ENCODE measurements around the gene PACSIN1.

PACSIN1 gene

DNA sequence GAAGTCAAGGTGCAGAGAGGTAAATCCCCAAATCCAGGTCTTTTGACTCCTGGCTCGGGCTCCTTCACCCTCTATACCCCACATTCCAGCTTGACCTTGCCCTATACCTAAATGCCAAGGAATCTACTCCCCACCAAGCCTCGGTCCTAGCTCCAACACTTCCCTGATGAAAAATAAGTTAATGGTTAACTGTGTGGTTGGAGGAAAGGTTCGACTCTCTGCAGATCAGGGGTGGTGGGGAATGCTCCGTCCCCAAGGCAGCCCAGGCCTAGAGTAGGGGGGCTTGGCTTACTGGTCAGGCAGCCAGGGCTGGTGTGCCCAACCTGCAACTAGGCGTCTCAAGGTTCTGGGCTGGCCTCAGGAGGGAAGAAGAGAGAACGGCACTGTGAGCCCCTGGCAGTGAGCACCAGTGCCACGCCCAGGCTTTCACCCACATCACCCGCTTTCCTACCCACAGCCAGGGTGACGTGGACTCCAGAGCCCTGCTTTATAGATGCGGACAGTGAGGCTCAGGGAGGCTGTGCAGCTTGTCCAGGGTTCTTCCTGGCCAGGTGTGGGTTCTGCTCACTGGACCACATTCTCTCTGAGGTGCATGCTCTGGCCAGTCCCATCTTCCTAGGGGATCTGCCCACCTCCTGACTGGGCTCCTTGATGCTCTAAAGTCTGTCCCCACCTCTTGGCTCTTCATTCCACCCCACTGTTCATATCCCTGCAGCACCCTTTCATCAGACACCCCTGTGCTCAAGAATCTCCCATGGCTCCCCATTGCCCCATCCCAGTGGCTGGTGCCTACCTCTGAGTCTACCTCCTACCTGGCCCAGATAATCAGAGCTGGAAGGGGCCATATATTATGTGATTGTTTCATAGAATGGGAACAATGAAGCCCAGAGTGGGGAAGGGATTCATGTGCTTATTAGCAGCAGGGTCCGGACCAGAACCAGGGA, 82.1 kb downstream of the PACSIN1 start:
- no peak for DNase-seq

DNA sequence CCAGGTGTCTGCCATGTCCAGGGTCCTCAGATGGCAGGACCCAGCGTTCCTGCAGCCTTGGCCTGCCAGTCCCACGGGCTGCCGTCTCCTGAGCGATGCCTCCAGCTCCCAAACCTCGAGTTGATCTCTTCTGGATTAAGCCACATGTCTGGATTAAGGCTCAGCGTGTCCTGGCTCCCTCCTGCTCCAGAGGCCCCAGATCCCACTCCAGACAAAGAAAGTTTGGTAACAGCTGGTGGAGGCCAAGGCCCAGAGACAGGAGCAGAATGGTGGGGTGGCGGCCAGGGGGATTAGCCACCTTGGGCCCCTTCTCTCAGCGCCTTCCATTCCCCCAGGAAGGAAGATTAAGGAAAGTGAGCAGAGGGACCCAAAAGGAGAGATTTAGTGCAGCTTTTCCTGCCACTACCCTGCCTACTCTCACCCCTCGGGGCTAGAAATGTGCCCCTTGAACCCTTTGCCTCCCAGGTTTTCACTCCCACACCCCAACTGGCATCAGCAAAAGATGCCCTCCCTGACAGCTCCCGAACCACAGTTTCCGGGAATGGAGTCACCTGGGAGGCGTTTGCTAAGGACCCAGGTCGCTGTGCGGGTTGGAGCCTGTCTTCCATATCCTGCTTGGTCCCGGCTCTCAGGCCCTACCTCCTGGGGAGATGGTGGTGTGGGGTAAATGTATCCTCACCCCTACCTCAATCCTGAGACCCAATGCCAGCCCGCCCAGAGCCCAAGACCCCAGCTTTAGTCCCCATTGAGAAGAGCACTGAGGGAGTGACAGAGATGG, 83.3 kb downstream of the PACSIN1 start:
- DNase-seq, result no peak

DNA sequence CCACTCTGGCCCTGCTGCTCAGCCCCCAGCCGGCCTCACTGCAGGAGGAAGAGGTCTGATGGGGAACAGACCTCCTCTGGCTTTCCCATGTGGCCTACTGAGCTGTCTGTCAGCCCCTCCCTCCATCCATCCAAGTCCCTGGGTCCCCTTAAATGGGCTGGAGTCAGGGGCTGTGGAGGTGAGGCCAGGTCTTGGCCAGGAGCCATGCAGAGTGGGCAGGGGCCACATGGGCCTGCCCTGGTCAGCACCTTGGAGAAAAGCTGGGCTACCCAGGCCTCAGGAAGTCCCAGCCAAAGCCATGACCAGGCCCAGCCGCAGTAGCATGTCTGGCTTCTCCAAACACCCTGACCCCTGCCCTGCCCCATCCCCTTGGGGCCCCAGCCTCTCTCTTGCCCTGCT, 83.9 kb downstream of the PACSIN1 start:
- no peak for DNase-seq

DNA sequence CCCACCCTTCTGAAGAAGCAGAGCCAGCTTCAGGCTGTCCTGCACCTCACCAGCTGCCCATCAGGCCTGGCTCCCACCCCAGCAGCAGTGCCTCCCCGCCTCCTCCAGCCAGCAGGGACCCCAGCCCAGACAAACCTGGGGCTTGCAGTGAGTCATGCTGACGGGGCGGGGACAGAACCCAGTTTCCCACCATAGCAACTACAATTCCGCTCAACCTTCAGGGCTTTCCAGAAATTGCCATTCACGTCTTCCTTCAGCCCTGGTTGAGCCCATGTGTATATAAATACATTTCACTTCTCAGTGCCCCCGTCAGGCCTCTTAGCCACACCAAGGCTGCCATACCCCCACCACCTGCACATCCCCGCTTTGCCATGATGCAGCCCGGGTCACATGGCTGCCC, 85.8 kb downstream of the PACSIN1 start:
- DNase-seq, result no peak

DNA sequence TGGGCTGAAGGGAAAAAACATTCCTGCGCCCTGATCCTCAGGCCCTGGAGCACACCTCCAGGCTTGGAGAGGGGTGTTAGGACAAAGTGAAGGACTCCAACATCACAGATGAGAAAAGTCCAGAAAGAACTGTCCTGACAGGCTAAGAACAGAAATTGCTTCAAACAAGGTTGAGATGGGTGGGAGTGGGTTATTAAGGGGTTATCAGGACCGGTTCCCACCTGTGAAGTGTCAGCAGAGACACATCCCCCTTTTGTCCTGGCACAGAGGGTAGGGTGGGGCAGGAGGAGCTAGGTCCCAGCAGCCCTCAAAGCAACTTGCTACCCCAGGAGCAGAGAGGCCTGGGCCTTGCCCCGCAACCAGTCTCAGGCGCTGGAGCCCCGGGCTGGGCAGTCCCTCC, 86.7 kb downstream of the PACSIN1 start:
- no peak for DNase-seq

DNA sequence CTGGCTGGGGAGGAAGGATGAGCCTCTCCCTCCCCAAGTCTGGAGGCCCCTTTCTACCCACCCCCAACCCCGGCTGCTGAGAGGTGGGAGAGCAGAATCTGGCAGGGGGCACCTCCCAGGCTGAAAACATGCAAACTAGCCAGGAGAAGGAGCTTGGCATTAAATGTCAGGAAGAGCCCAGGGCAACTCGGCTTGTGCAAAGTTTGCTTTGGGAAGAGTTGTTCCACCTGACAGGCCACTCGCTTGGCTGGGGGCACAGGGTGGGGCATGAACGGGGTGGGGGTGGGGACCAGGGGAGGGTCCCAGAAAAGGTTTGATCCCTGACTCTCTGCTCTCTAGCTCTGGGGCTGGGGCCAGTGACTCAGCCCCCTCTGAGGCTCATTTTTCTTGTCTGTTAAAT, 87.3 kb downstream of the PACSIN1 start:
- no peak for DNase-seq

DNA sequence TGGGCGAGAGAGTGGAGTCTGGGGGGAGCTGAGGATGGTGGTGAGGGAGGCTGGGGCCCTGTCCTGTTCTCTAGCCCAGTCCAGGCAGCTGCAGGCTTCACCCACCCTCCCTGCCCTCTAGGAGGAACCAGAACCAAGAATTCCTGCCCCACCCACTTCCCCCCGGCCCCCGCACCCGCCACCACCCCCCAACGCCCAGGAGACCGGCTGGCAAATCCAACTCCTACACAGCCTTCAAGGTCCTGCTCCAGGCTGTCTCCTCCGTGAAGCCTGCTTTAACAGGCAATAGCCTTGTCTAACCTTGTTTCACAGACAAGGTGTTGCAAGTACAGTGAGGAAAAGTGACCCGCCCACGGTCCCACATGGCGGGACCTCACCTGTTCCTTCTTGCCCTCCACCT, 87.9 kb downstream of the PACSIN1 start:
- no peak for DNase-seq

DNA sequence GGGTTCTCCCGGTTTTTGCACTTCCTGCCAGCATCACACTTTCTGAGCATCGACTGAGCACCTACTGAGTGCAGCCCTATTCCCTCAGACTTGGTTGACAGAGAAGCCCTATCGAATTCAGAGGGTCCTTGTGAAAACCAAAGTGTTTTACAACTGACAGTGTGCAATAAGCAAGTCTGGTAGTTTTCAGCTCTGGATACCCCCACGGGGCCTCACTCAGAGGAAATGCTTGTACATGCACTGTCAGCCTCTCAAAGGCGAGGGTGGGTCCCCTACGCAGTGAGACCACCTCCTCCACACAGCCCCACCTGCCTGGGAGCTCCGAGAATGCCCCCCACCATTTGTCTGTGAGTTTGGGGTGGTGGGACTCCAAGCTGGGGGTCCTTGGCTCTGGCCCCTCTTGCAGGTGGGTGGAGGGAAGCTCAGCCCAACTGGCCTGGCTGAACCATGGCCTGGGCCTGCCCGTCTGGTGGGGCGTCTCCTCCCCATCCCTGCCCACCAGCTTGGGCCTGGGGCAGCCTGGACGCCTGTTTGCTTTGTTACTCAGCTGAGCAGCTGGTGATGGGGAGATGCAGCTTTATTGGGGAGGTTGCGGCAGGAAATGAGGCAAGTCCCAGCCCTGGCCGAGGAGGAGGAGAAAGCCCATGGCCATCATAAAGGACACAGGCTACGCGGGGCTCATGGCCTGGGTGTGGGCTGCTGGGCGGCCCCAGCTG, 88.6 kb downstream of the PACSIN1 start:
- no peak for DNase-seq

DNA sequence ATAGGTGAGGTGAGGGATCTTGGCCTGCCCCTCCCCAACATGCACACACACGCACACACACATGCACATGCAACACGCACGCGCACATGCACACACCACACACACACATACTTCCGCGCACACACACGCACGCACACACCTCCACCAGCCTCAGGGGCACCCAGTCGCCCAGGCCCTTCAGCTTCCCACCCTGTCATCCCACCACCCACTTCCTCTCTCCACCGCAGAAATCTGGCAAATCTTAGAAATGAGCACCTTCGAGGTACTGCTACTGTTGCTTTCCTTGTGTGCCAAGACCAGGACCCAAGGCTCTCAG, 89.1 kb downstream of the PACSIN1 start:
- no peak for DNase-seq

DNA sequence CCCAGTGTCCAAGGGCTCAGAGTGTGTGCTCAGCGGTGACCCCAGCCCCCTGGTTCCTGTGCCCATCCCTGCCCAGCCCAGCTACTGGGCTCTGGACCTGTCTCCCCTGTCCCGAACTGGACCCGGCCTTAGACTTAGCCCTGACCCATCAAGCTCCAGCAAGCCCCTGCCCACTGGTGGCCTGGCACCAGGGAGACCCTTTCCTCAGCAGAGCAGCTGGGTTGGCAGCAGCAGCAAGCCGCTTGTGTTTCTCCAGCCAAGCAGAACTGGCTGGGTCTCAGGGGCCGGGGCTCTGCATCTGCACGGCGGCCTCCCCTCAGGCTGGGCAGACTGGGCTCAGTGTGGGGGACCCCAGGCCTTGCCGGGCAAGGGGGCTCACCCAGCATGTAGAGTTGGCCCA, 89.5 kb downstream of the PACSIN1 start:
- DNase-seq, result no peak

DNA sequence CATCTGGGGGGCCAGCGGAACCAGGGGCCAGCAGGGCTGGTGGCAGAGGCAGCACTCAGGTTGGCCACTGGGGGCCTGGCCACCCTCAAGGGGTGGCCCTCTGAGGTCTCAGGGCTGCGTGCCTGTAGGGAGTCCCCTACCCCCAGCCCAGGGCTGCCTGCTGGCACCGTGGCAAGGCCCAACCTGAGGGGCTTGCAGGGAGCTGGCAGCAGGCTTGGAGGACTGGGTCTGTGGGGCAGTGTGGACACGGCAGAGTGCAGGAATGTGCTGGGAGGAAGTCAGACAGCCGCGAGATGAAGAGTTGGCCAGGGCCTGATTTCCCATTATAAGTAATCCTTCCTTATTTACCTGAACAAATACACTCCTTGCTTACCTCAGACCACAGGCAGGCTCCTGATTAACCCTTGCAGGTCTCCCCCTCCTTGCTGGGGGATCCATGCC, 90.2 kb downstream of the PACSIN1 start, which contains the start of gene SPDEF:
TSS of gene SPDEF (minus strand) at position 299 of the 441 bp plus-strand sequence. CDS start 11,874 bp downstream, outside the sequence.
- no peak for DNase-seq

DNA sequence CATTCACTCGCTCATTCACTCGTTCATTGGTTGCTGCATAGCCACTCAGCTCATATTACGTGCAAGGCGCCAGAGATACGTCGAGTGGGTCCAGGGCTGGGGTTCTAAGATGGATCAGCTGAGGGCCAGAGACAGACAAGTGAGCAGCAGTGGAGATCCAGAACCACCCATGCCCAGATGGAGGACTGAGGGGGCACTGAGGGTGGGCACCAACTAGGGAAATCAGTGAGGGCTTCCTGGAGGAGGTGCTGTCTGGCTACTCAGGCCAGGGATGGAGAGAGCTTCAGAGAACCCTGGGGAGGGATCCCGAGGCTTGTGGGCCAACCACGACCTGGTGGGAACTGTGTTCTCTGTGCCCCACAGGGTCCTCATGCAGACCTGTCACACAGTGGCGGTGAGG, 90.6 kb downstream of the PACSIN1 start:
- no peak for DNase-seq

DNA sequence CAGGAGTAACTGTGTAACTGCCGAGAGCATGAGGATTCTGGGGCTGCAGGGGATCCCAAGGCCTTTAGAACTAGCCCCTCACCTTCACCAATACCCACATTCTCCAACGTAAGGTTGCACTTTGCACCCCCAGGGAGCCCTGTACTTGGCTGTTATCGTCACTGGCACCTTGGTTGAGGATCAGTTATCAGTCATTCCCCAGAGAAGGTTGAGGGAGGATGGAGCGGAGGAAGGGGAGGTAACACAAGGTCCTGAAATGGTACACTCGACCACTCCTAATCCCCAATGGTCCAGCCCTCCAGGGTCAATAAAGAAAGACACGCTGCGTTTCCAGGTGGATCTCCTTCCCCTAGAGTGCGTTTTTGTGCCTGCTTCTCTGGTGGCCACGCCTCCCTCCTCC, 91.4 kb downstream of the PACSIN1 start:
- DNase-seq, result no peak

DNA sequence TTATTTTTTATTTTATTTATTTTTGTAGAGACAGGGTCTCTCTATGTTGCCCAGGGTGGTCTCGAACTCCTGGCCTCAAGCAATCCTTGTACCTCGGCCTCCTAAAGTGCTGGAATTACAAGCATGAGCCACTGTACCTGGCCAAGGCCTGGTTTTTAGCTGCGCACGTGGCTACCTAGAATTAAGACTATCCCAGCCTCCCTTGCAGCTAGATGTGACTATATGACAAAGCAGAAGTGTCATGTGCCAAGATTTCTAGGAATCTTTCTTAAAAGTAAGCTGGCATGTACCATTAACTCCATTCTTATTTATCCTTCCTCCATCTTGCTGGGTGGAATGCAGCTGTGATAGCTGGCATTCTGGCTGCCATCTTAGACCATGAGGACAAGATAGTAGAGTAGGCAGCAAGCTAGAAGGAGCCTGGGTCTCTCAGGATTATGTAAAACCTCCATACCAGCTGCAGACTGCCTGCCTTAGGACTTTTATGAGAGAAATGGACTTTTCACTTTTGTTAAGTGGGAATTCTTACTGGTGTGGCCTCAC, 92.4 kb downstream of the PACSIN1 start:
- DNase-seq, result no peak

DNA sequence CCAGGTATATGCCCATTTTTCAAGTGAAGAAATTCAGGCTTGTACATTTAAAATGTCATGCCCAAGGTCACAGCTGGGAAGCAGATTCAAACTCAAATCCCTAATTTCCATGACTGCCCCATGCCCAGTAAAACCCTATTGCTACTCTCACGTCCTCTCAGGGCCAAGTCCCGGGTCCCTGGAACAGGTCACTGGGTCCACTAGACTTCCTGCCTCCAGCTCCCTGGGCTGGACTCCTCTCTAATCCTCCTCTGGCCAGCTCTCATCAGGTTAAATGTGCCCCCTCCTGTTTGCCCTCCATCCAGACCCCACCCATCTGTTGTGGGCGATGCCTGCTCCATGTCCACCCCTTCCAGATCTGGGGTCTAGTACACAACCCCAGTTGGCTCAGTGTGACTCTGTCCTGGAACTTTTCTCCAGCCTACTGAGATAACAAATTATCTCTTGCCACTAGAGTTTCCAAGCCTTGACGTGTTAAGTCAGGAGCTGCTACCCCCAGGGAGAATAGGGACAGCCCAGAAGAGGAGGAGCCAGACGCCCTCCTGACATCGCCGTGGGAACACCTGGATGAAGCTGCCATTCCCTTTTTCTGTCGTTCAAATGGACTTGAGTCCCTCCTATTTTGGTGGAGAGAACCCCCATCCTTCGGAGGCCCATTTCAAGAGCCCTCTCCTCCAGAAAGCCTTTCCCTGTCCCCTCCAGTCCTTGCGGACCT, 93.9 kb downstream of the PACSIN1 start:
- no peak for DNase-seq

DNA sequence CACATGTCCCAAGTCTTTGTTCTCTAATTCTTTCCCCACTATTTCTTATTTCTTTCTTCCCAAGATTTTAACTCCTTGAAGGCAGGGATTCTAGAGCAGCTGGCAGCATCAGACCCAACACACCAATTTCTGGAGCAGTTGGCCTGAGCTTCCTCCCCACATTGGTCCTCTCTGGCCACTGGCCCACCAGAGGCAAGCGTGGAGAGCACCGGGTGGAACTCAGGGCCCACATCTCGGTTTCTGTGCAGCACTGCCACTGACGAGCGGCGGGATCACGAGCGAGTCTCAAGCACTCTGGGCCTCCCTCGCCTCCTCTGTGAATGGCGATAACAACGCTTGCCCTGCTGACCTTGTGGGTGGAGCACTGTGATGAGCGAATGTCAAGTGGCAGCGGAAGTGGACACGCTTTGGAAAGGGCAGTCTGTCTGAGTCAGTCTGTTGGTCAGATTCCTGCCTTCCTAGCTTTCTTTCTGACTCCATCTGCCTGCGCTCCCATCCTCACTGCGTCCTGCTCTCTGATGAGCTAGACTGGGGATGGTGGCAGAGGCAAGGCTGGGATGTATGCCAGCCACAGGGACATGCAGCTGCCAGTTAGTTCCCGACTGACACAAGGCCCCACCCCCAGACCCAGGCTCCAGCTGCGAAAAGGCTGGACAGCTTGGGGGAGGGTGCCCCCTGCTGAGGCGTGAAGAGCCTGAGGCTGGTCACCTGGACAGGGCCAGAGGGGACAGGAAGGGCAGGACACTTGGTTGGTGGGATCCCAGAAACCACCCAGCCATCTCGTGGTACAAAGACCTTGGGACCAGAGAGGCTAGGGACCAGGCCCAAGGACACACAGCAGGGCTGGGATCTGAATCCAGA, 94.7 kb downstream of the PACSIN1 start:
- no peak for DNase-seq

DNA sequence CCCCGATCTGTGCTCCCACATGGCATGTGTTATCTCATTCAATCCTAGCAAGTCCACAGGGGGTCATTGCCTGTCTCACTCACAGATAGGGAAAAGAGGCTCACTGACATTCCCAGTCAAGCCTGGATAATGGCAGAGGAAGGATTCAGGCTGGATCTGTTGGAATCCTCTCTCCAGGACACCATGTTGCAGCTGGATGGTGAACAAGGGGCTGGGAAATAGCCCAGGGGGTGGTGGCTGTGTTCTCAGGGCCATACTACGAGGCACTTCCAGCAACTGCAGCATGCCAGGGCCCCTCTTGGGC, 95.3 kb downstream of the PACSIN1 start:
- DNase-seq, result no peak

DNA sequence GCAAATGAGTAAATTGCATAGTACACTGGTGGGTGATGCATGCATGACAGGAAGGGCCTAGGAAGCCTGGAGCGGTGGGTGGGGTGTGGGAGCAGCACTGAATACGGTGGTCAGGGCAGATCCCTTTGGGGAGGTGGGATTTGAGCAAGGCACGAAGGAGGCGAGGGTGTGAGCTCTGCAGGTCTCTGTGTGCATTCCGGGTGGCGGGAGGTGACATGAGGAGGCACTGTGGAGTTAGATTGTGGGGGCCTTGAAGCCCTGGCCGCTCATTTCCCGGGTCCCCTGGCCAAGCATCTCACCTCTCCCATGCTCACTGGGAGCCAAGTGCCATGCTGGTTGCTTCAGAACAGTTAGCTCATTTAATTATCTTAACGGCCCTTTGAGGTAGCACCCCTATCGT, 96.5 kb downstream of the PACSIN1 start:
- DNase-seq, result no peak

DNA sequence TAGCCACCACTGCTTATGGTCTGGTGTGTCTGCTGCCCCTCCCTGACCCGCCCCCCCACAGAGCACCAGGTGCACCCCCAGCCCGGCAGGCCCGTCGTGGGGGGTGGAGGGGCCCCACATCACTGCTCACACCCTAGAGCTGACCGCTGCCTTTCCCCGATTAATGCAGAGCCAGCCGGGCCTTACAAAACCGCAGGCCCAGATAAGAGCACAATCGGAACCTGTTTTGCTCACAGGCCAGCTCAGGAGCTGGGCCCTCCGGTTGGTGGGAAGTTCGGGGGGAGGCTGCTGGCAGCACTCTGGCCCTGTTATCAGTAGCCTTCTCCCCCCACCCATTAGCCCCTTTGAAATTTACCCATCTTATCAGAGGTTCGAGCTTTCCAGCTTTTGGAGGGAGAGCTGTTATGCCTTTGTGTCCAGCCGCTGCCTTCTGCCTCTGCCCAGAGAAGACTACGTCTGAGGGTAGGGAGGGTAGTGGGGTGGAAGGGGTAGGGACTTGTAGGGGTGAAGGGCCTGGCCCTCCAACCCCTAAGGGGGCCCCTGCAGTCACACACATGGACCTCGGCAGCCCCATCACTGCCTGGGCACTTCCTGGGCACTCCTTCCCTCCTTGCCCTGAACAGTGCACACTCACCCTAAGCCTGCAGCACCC, 97.1 kb downstream of the PACSIN1 start:
- DNase-seq, result no peak

DNA sequence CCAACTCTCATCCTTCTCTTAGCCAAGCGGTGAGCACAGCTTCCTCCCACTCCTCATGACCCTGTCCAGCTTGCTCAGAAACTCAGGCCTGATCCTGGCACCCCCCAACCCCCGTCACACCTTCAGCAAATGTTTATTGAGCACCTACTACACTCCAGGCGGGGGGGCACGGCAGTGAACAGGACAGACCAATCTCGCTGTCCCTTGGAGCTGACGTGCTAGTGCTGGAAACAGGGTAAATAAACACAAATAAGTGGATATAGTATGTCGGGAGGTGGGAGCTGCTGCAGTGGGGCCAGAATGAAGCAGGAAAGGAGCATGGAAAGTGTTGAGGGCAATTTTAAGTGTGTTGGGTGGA, 97.6 kb downstream of the PACSIN1 start:
- no peak for DNase-seq

DNA sequence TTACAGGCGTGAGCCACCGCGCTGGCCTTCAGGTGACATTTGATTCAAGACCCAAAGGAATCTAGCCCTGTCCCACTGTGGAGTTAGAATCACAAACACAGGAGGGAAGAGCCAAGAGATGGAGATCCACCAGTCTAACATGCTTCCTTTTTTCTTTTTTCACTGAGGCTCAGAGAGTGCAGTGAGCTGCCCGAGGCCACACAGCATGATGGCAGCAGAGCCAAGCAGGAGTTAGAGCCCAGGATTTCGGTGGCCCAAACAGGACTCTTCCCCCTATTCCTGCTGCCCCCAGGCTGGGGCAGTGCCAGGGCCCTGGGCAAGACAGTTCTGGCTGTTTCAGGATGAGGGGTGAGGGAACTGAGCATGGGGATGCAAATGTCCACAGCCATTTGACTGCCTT, 98.3 kb downstream of the PACSIN1 start:
- DNase-seq, result no peak
